ENCODE results near the gene MTERF1. TPM values are rescaled to one million over a fixed set of nuclear protein-coding genes. Genes with fewer than 3 reads are reported as not detected.

MTERF1 gene, protein sequence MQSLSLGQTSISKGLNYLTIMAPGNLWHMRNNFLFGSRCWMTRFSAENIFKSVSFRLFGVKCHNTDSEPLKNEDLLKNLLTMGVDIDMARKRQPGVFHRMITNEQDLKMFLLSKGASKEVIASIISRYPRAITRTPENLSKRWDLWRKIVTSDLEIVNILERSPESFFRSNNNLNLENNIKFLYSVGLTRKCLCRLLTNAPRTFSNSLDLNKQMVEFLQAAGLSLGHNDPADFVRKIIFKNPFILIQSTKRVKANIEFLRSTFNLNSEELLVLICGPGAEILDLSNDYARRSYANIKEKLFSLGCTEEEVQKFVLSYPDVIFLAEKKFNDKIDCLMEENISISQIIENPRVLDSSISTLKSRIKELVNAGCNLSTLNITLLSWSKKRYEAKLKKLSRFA
- 9.1 and 13.6 TPM in 2 replicates for total RNA-seq

DNA sequence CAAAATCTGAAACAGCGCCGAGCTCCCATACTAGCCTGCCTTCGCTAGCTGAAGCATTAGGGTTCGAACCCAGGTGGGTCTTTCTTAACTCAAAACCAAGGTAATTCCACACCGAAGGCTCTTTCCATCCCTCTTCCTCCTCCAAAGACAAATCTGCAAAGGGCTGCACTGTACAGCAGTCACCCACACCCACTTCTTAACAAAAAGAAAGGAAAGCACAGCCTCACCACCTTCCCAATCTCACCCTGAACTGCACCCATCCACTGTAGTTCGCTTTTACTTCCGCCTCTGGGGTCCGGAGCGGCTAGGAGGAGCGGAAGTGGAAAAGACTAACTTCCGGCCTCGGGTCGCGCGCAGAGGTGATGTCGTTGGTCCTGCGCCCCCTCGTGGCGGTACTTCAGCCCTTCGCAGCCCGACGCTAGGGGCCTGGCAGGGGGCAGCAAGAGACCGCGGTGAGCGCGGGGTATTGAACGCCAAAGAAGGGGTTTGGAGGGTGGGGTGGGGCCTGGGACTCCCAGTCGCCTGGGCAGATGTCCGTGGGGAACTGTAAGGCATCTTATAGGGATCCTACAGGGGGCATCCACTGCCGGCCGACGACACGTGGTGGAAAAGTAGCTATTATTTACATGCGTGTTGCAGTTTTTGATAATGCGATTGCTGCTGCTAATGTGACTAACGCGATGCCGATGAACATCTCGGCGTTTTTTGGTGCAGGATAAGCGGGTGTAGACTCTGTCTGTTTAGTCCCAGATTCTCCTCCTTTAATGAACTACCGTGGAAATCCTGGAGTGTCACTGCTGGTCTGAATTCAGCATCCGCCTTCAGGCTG is at the start of gene MTERF1:
Gene MTERF1, minus strand, starts transcription at position 290 of the 829 bp plus-strand sequence. CDS start 619 bp downstream, outside the sequence.

Other genes with a start within 250 kb of the MTERF1 start
- 56.4 and 60.6 TPM in 2 replicates for gene AKAP9, start 60.2 kb upstream of the MTERF1 start, total RNA-seq